Natural killer cell (primary cell): ENCODE data around the gene KEL. TPM values are rescaled to one million over a fixed set of nuclear protein-coding genes. Genes with fewer than 3 reads are reported as not detected.

Experiments used
- ATAC-seq, 3 donors: fragments of 150-1000 bp in 2 of 3; fragments of 200-7000 bp in 1 of 3; cut with Tn5 transposase; 1 replicate in 1 of 3; 2 replicates in 2 of 3; pipeline ENCODE4 v1.10.0; 2021; ENCODE audit warnings: mild to moderate bottlenecking in 2 of 3, moderate library complexity in 2 of 3
- DNase-seq, 2 donors: peaks; one replicate each; pipeline versions ENCODE4 v3.0.0 to v3.0.0-alpha.2; 2013 to 2021; ENCODE audit warnings: mixed read lengths in 1 of 2
- H3K27ac ChIP-seq: one replicate; pipeline ENCODE4 v1.5.1; 2013; ENCODE audit warnings: mild to moderate bottlenecking, low read length
- H3K27me3 ChIP-seq: one replicate; pipeline ENCODE4 v1.6.1; 2013; ENCODE audit warnings: low read length; ENCODE audit not compliant: control insufficient read depth, insufficient read depth
- H3K36me3 ChIP-seq: one replicate; pipeline ENCODE4 v1.6.1; 2013; ENCODE audit warnings: low read length; ENCODE audit not compliant: control insufficient read depth, insufficient read depth
- H3K4me1 ChIP-seq: one replicate; pipeline ENCODE4 v1.6.1; 2013; ENCODE audit warnings: low read length; ENCODE audit not compliant: control insufficient read depth, insufficient read depth
- H3K4me3 ChIP-seq: one replicate; pipeline ENCODE4 v1.5.1; 2013; ENCODE audit warnings: low read length
- H3K9me3 ChIP-seq: one replicate; pipeline ENCODE4 v1.6.1; 2013; ENCODE audit warnings: low read length; ENCODE audit not compliant: control insufficient read depth, insufficient read depth
- H3K27ac Mint-ChIP-seq, 2 donors: one replicate each; pipeline ENCODE4 v1.8.0; 2022; ENCODE audit warnings: mild to moderate bottlenecking in 2 of 2, mixed read lengths in 2 of 2, moderate library complexity in 1 of 2
- H3K27me3 Mint-ChIP-seq, 2 donors: one replicate each; pipeline ENCODE4 v1.8.0; 2022; ENCODE audit warnings: low read depth in 2 of 2, mixed read lengths in 2 of 2
- H3K36me3 Mint-ChIP-seq: one replicate; pipeline ENCODE4 v1.8.0; 2022; ENCODE audit warnings: mixed read lengths
- H3K4me1 Mint-ChIP-seq, 2 donors: one replicate each; pipeline ENCODE4 v1.8.0; 2022; ENCODE audit warnings: mixed read lengths in 2 of 2
- H3K4me3 Mint-ChIP-seq: one replicate; pipeline ENCODE4 v1.8.0; 2022; ENCODE audit warnings: mild to moderate bottlenecking, moderate library complexity, mixed read lengths
- H3K9me3 Mint-ChIP-seq, 2 donors: one replicate each; pipeline ENCODE4 v1.8.0; 2022; ENCODE audit warnings: mixed read lengths in 2 of 2
- WGBS: methylation state at CpG from one replicate; pipeline ENCODE4 v1.1.7; 2013; ENCODE audit warnings: missing lambda C conversion rate; ENCODE audit not compliant: insufficient coverage; 5-methylcytosine and 5-hydroxymethylcytosine counted together
- intact Hi-C: fragments of 100-400 bp; cut with micrococcal nuclease; formaldehyde crosslinking; loops from one replicate; pipeline ENCODE4 v1.14.2; 2022
- total RNA-seq, 4 donors: library from RNA; stranded (reverse); fragments of 120-200 nt in 1 of 4; gene quantifications; one replicate each; pipeline versions ENCODE4 v1.2.3 to v1.2.4, GENCODE V29; 2013 to 2022
- TF ChIP-seq, protein P1 (sequence below): fragments of 200-600 bp; IDR thresholded peaks from one replicate; pipeline ENCODE4 v1.8.0; 2022; ENCODE audit warnings: antibody characterized with exemption

Gene KEL
- total RNA-seq, 3 donors from 2014 or later (not counting 1 experiment from before 2014, with no cell fraction given), result 0.09 to 0.61 TPM; not detected in 1

GRCh38 chr7:142908290-142908689, 53.9 kb downstream of the KEL start:
- Histone ChIP-seq H3K4me1 (no peaks in the 10 kb centered on the region), H3K27ac (no peak overlapping the region), H3K27me3 (no peaks in the 10 kb centered on the region), H3K9me3 (no peaks in the 10 kb centered on the region), H3K4me3 (no peak overlapping the region), H3K36me3 (no peaks in the 10 kb centered on the region)
- Mint-ChIP-seq H3K36me3 (no peaks in the 10 kb centered on the region), H3K9me3 (no peaks in the 10 kb centered on the region), H3K27me3 (peaks cover 16 to 23% of the 10 kb centered on the region in 2 donors), H3K4me3 (no peak overlapping the region), H3K4me1 (no peaks in the 10 kb centered on the region), H3K27ac (no peak overlapping the region)
- ATAC-seq (no peak), DNase-seq (no peak)
- intact Hi-C loops, result no loop called here
- TF ChIP-seq, protein P1, sequence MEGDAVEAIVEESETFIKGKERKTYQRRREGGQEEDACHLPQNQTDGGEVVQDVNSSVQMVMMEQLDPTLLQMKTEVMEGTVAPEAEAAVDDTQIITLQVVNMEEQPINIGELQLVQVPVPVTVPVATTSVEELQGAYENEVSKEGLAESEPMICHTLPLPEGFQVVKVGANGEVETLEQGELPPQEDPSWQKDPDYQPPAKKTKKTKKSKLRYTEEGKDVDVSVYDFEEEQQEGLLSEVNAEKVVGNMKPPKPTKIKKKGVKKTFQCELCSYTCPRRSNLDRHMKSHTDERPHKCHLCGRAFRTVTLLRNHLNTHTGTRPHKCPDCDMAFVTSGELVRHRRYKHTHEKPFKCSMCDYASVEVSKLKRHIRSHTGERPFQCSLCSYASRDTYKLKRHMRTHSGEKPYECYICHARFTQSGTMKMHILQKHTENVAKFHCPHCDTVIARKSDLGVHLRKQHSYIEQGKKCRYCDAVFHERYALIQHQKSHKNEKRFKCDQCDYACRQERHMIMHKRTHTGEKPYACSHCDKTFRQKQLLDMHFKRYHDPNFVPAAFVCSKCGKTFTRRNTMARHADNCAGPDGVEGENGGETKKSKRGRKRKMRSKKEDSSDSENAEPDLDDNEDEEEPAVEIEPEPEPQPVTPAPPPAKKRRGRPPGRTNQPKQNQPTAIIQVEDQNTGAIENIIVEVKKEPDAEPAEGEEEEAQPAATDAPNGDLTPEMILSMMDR, result no peak
- WGBS, result 95% methylated on average over 11 of the region's 11 CpGs

DNA sequence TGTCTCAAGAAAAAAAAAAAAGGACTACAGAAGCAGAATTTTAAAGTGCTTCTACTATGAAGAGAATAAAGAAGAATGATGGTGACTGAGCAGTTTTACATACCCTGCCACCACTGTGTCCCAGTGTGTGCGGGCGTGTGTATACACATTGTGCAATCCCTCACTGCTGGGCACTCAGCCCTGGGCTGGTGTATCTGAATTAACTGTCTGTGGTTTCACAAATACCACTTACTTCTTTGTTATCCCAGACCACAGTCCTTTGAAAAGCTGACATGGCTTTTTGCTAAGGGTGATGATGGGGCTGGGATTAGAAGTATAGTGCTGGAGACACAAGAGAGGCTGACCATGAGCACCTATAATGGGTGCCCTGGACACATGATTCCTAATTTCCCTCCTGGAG, 55.5 kb downstream of the KEL start:
- H3K36me3 ChIP-seq, result no peaks in the 10 kb centered on the region
- no peaks in the 10 kb centered on the region for H3K4me1 ChIP-seq
- no peaks in the 10 kb centered on the region for H3K4me1 Mint-ChIP-seq
- H3K9me3 ChIP-seq, result no peaks in the 10 kb centered on the region
- no peak for ATAC-seq
- TF ChIP-seq, protein P1, result no peak
- H3K27me3 Mint-ChIP-seq, result peaks cover 16 to 20% of the 10 kb centered on the region in 2 donors
- no peak for DNase-seq
- H3K9me3 Mint-ChIP-seq, result no peaks in the 10 kb centered on the region
- H3K4me3 ChIP-seq, result no peak overlapping the region
- H3K36me3 Mint-ChIP-seq, result no peaks in the 10 kb centered on the region
- no peaks in the 10 kb centered on the region for H3K27me3 ChIP-seq
- no peak overlapping the region for H3K27ac Mint-ChIP-seq
- no peak overlapping the region for H3K4me3 Mint-ChIP-seq
- 63% methylated on average over 2 of the region's 2 CpGs for WGBS
- intact Hi-C loops, result no loop called here
- H3K27ac ChIP-seq, result no peak overlapping the region

DNA sequence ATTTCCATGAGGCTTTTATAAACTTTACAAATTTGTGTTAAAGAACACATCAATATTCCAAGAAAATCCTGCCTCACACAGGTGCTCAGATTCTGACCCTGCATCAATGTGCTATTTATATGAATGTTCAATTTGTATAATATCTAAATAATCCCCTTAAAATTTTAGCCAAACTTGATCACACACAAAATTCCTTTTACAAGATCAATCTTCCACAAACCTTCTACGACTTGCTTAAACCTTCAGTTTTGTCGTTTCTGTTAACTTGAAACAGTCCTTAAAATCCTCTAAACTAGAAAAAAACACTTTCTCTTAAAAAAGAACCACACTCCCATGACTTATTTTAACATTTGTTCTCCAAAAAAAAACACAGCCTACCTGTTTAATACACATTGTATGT, 56.4 kb downstream of the KEL start:
- TF ChIP-seq, protein P1, result no peak
- no peak for DNase-seq
- Histone ChIP-seq H3K9me3 (no peaks in the 10 kb centered on the region), H3K4me1 (no peaks in the 10 kb centered on the region), H3K27me3 (no peaks in the 10 kb centered on the region), H3K27ac (no peak overlapping the region), H3K4me3 (no peak overlapping the region), H3K36me3 (no peaks in the 10 kb centered on the region)
- no peak for ATAC-seq
- Mint-ChIP-seq H3K4me3 (no peak overlapping the region), H3K27me3 (peaks cover 16 to 20% of the 10 kb centered on the region in 2 donors), H3K9me3 (no peaks in the 10 kb centered on the region), H3K4me1 (no peaks in the 10 kb centered on the region), H3K27ac (no peak overlapping the region), H3K36me3 (no peaks in the 10 kb centered on the region)
- intact Hi-C loops, result no loop called here
- 92% methylated on average over 2 of the region's 2 CpGs for WGBS

- H3K4me3 ChIP-seq, result no peak overlapping the region
- Mint-ChIP-seq H3K4me1 (no peaks in the 10 kb centered on the region), H3K27ac (no peak overlapping the region), H3K9me3 (no peaks in the 10 kb centered on the region), H3K36me3 (no peaks in the 10 kb centered on the region), H3K4me3 (no peak overlapping the region), H3K27me3 (peaks cover 16 to 17% of the 10 kb centered on the region in 2 donors)
- no peak for ATAC-seq
- TF ChIP-seq, protein P1, result no peak
- DNase-seq, result no peak
- no peaks in the 10 kb centered on the region for H3K4me1 ChIP-seq
- H3K36me3 ChIP-seq, result no peaks in the 10 kb centered on the region
- H3K27me3 ChIP-seq, result no peaks in the 10 kb centered on the region
- no peaks in the 10 kb centered on the region for H3K9me3 ChIP-seq
- no peak overlapping the region for H3K27ac ChIP-seq
- intact Hi-C loops, result no loop called here
These were observed 58.0 kb downstream of the KEL start for GRCh38 chr7:142904128-142904527.
